GM15510 (cell line): ENCODE measurements around the gene ASTN2.

ENCODE experiments used
- POLR2A ChIP-seq: IDR thresholded peaks from 3 replicates; pipeline ENCODE4 v1.6.1; 2011; ENCODE audit warnings: borderline replicate concordance; ENCODE audit not compliant: insufficient read length; ENCODE audit errors: extremely low read depth

Gene ASTN2

DNA sequence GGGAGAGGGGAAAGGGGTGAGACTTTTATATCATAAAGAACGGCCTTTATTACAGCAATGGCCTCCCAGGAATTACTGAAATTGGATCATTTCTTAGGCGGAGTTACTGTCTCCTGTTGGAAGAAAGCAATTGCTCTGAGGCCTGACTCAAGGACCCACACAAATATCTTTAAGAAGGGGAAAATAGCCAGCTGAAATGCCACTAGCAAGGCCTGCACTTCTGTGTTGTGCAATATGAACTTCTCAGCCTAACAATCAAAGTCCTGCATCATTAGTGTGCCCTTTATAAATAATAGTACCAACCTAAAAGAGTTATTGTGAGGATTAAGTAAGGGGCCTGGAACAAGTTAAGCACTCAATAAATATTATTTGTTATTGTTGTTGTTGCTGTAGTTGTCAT, 757.9 kb downstream of the ASTN2 start:
- no peak for TF ChIP-seq POLR2A

DNA sequence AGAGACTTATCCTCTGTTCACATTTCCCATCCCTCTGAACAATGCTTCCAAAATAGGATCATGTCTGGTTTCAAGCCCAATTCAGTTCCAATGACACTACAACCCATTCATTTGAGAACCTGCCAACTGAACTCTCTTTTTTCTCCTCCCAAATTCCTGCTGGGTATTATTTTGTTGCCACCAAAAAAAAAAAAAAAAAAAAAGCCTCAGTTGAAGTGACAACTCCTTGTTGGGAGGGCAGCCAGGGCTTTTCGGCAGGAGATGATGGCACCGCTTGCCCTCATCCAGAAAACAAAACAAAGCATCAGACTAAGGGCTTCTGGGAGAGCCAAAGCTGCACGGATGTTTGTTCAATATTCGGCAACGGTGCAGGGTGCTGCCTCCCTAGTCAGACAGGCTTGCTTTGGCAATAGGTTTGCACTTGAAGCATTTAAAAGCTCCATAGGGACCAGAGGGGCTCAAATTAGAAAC, 758.3 kb downstream of the ASTN2 start:
- no peak for TF ChIP-seq POLR2A

DNA sequence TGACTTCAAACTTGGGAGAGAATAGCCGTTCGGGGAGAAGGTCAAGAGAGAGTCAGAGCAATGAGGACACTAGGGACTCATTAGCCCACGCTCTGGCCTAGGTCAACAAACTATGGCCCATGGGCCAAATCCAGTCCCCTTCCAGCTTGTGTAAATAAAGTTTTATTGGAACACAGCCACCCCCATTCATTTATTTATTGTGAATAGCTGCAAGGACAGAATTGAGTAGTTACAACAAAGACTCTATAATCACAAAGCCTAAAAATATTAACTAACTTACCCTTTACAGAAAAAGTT, 760.9 kb downstream of the ASTN2 start:
- no peak for TF ChIP-seq POLR2A

DNA sequence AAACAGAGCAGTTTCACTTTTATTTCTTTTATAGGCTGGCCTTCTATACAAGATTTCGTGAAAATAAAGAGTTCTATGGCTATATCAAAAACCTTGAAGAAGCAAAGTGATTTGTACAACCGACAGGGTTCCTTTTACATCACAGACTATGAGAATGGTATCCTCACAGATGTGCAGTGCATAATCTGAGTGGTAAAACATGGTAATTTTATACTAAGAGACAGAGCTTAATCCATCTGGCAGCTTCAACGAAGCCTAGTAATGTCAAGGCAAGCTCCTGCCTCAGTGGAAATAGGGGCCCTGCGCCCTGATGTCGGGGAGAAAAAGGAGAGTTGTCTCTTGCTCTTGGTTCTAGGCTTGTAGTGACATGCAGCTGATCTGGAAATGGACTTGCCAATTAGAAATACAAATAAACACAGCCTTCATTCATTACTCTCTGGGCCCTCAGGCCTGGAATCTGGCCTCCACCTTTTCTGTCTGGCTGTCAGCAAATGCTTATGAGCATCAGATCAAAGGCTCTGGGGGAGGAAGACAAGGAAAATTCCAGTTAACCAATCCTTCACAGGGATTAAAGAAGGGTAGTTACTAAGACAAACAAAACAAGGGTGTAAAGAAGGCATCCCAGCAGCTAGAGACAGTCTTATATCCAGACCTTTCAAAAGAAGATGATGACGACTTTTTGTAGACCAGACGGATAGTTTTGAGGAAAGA, 761.4 kb downstream of the ASTN2 start:
- TF ChIP-seq POLR2A, result no peak

DNA sequence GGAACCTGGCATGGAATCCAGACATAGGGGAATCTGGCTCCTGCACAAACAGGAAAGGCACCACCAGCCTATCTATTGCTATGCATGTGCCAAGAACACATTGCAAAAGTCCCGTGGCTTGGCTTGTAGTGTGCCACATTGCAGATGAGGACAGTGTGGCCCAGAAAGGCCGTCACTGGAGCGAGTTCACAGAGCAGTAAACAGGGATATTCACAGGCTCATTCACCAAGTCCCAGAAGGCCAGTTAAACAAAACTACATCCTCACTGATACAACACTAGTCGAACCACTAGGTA, 767.4 kb downstream of the ASTN2 start:
- TF ChIP-seq POLR2A, result no peak

DNA sequence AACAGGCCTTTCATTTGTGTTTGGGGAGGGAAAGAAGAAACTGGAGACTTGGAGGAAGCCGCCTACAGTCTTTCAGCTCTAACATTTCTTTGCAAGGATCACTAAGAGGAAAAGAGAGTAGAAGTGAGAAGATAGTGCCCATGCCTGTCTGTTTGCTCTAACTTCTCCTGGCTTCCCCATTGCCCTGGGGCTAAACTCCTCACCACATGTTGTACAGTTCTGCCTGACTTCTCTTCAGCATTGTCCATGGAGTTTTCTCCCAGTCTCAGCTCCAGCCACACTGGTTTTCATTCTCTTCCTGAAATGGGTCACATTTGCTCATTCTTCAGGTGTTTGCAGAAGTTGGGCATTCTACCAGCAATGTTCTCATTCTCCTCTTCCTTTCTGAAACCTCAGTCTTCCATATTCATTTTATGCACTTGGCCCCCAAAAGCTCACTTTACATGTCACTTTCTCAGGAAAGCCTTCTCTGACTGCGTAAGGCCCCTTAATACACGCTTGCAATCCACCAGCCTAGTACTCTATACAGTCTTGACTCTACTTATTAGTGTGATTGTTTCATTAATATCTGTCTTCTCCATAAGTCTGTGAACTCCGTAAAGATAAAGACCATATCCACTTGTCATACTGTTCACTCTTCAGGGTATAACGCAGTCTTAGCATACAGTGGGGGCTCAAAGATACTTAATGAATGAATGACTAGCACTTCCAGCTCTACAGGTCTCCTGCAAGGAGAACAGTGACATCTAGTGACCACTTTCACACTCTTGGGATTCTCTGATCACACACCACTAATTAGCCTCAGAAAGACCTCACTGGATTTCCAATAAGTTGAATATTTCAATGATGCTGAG, 768.0 kb downstream of the ASTN2 start:
- TF ChIP-seq POLR2A, result no peak

DNA sequence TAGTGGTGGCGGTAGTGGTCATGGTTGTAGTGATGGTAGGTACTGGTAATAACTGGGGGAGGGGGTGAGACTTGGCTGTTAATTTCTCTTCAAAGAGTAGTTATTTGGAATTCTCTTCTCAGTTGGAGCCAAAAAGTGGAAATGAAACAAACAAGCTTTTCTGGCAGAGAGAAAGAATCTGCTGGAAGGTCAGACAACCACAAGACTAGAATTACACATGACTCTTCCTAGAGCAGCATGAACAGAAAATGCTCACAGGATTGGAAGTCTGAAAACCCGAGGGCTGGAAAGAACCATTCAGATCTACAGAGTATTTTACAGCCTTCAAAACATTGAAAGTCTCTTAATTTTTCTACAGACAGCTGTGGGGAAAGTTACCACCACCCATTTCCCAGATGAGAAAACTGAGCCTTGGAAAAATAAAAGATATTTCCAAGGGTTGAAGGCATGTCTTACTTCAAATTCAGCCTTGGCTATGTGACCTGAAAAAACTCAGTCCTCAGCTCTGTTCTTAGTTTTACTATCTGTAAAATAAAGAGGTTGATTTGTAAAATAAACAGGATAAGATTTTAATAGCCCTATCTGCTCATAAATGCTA, 770.7 kb downstream of the ASTN2 start:
- no peak for TF ChIP-seq POLR2A

DNA sequence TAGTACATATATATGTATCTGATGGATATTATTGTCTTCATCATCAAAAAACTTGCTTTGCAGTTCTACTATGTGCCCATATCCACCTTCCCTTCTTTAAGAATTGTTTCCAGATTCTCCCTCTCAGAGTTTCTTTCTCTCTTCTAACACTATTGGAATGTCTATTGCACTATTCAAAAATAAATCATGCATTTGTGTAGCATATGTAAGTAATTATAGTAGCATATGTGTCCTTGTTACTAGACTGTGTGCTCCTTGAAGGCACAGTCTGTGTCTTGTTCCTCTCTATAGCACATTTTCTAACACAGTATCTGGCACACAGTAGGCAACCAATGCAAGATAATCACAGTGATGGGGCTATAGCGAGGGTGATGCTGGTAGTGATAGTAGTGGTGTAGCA, 771.2 kb downstream of the ASTN2 start:
- TF ChIP-seq POLR2A, result no peak

DNA sequence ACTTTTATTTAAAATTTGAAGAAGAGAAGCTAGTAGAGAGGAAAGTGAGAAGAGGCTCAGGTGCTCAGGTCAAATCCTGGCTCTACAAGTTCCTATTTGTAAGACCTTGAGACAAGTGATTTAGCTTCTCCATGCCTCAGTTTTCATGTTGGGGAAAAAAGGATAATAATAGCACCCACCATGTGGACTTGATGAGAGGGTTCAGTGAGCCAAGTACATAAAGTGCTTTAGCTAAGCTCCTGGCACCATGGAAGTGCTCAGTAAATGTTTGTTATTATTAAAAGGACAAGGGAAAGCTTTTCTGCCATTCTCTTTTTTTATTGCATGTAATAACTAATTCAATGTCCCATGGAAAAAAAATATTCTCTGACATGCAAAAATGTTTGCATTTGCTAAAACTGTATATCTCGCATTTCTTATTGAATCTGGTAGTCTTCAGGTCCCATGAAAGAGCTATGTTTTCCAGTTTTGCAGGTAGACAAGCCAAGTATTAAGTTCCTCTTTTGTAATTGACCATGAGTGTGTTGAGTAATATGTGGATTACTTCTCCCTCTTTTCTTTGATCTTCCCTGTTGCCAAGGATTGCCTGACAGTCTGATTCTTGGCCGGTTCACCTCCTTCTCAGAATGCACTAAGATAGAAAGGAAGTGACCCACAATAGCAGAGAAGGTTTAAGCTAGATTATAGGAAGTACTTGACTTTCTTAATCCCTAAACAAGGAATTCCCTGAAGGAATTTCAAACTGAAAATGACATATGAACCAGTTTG, 773.4 kb downstream of the ASTN2 start:
- TF ChIP-seq POLR2A, result no peak

DNA sequence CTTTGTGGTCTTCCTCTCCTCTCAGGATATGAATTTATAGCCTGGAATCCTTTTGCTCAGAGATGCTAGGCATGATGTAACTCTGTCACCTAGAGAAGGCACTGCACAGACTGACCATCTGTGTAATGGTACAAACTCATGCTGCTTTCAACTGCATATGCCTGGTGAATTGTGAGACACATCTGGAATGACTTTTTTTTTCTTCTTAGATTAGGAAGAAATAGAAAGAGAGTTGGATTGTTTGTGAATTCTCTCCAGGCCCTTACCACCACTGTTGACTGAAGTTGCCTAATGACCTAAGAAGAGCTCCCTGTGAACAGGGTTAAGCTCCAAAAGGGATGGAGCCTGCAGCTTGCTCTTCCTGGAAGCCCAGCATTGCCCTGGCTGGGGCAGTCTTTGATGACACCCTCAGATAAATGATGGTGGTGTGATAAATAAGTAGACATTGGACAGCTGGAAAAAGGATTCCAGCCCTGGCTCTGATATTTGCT, 775.6 kb downstream of the ASTN2 start:
- TF ChIP-seq POLR2A, result no peak

DNA sequence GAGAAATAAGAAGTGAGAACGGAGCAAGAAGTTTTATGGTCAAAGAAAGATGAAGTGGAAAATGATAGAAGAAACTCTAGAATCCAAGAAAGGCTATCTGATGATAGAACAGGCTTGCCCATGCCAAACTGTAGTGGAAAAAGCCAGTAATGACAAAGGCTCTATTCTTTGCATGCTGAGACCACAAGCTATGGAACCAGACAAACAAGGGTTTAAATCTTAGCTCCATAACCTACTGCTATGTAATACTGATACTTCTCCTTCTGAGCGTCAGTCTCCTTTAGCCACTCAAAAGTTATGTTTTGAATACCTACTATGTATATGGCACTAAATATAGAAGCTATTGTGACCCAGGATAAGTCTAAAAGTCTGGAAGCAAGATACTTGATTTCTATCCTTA, 778.9 kb downstream of the ASTN2 start:
- TF ChIP-seq POLR2A, result no peak

DNA sequence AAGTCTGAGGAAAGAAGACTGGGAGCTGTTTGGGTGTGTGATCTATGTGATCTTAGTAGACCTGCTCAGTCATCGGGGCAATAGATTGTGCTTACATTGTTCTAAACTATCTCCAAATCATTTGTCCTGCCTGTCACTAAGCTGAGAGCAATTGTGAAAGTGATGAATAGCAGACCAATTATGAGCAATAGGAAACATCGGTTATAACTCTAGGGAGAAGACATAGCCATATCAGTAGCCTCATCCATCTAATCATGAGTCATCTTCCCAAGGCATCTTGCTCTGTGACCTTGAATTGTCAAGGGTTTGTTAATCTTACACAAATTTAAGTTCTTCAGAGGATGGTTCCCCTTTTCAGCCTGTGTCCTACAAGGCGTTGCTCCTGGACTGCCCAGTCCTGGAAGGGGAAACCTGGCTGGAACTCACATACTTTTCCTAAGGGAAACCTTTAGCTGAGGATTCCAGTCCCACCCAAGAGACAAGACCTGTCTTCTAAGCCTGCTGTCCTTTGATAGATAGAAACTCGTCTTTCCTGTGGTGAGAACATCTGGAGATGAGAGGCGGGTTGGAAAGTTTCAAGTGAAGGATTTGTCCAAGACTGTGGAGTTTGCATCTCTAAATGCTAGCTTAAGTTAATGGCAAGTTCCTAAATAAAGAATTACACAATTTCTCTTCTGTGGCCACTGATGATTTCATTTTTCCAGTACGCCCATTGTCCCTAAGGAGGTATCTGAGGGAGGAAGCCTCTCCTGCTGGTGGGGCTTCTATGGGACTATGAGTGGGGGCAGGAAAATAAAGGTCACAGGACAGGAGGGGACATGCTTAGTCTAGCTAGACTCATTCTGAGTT, 781.6 kb downstream of the ASTN2 start:
- TF ChIP-seq POLR2A, result no peak

DNA sequence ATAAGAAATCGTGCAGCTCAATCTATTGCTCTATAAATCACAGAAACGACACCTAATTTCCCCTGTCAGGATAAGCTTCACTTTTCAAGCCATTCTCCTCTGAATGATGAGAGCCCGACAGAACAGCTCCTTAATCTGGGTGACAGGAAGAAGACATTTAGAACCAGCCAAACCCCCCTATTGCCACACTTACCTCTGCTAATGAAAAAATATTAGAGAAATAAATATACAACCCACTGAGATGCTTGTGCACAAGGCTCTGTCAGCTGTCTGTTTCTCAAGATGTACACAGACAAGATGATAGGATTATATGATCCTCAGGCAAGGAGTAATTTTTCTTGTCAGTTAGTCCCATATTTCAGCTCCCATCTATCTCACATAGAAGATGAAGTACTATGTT, 785.2 kb downstream of the ASTN2 start:
- no peak for TF ChIP-seq POLR2A

DNA sequence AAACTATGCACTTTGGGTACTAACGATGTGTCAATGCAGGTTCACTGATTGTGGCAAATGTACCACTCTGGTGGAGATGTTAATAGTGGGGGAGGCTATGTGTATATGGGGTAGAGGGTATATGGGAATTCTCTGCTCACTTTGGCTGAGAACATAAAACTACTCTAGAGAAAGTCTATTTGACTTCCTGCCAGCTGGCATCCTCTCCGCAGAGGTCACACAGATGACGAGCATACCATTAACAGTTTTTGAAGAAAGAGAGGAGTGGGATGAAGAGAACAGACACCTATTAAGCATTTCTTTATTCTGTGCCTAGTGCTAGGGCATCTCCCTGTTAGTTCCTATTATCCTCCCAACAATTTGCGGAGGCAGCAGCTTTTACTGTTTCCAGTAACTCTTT, 786.1 kb downstream of the ASTN2 start:
- no peak for TF ChIP-seq POLR2A
